Activated T-cell treated with anti-CD3 and anti-CD28 coated beads, Interleukin-2, amount 50 U/mL, for 24 hours (primary cell): Measurements from ENCODE around the gene PARVG.
A peak's percentile ranks its signal among the peaks of the same experiment; 100 is the strongest.

Source experiments
- DNase-seq: peaks from one replicate; pipeline ENCODE4 v3.0.0-alpha.2; 2020
- H3K27ac Mint-ChIP-seq: 2 replicates; pipeline ENCODE4 v1.8.0; 2020; ENCODE audit warnings: mild to moderate bottlenecking, mixed read lengths
- H3K27me3 Mint-ChIP-seq: 2 replicates; pipeline ENCODE4 v1.8.0; 2020; ENCODE audit warnings: mixed read lengths
- H3K36me3 Mint-ChIP-seq: 2 replicates; pipeline ENCODE4 v1.8.0; 2020; ENCODE audit warnings: low read depth, mixed read lengths
- H3K4me1 Mint-ChIP-seq: 2 replicates; pipeline ENCODE4 v1.8.0; 2020; ENCODE audit warnings: low read depth, mixed read lengths
- H3K4me3 Mint-ChIP-seq: 2 replicates; pipeline ENCODE4 v1.8.0; 2020; ENCODE audit warnings: mild to moderate bottlenecking, moderate library complexity, mixed read lengths
- H3K9me3 Mint-ChIP-seq: 2 replicates; pipeline ENCODE4 v1.8.0; 2020; ENCODE audit warnings: mixed read lengths

The PARVG gene

GRCh38 chr22:44181033-44181911 is 547 bp downstream of the PARVG start:
- Mint-ChIP-seq H3K4me1 (peaks cover 33% of the 10 kb centered on the region), H3K27ac (peak overlapping the region; percentile 96), H3K27me3 (no peaks in the 10 kb centered on the region), H3K4me3 (peak overlapping the region; percentile 90), H3K9me3 (no peaks in the 10 kb centered on the region), H3K36me3 (peaks cover 35% of the 10 kb centered on the region)
- peak; percentile 75 for DNase-seq

- H3K27me3 Mint-ChIP-seq = no peaks in the 10 kb centered on the region
- DNase-seq = no peak
- no peaks in the 10 kb centered on the region for H3K9me3 Mint-ChIP-seq
- peak overlapping the region; percentile 96 for H3K27ac Mint-ChIP-seq
- peak overlapping the region; percentile 90 for H3K4me3 Mint-ChIP-seq
- peaks cover 37% of the 10 kb centered on the region for H3K36me3 Mint-ChIP-seq
- peaks cover 33% of the 10 kb centered on the region for H3K4me1 Mint-ChIP-seq
Observed at GRCh38 chr22:44181912-44182587, 1.3 kb downstream of the PARVG start.

GRCh38 chr22:44182588-44183286 is 2.0 kb downstream of the PARVG start:
- peak; percentile 66 for DNase-seq
- H3K9me3 Mint-ChIP-seq = no peaks in the 10 kb centered on the region
- peak overlapping the region; percentile 96 for H3K27ac Mint-ChIP-seq
- peak overlapping the region; percentile 90 for H3K4me3 Mint-ChIP-seq
- peaks cover 37% of the 10 kb centered on the region for H3K36me3 Mint-ChIP-seq
- H3K4me1 Mint-ChIP-seq = peaks cover 33% of the 10 kb centered on the region
- no peaks in the 10 kb centered on the region for H3K27me3 Mint-ChIP-seq

GRCh38 chr22:44183287-44183588 is 2.5 kb downstream of the PARVG start:
- H3K4me1 Mint-ChIP-seq = peaks cover 33% of the 10 kb centered on the region
- H3K27ac Mint-ChIP-seq = peak overlapping the region; percentile 96
- peak overlapping the region; percentile 90 for H3K4me3 Mint-ChIP-seq

GRCh38 chr22:44184006-44184405 is 3.3 kb downstream of the PARVG start:
- Mint-ChIP-seq H3K4me3 (no peak overlapping the region), H3K9me3 (no peaks in the 10 kb centered on the region), H3K36me3 (peaks cover 37% of the 10 kb centered on the region), H3K27me3 (no peaks in the 10 kb centered on the region), H3K4me1 (peaks cover 33% of the 10 kb centered on the region), H3K27ac (peak overlapping the region; percentile 50)
- no peak for DNase-seq

More at GRCh38 chr22:44183287-44183588, 2.5 kb downstream of the PARVG start:
- no peak for DNase-seq
- H3K36me3 Mint-ChIP-seq = peaks cover 37% of the 10 kb centered on the region
- no peaks in the 10 kb centered on the region for H3K27me3 Mint-ChIP-seq
- no peaks in the 10 kb centered on the region for H3K9me3 Mint-ChIP-seq

GRCh38 chr22:44185237-44186120 is 4.8 kb downstream of the PARVG start:
- Mint-ChIP-seq H3K4me3 (no peak overlapping the region), H3K27me3 (no peaks in the 10 kb centered on the region), H3K27ac (peak overlapping the region; percentile 44), H3K9me3 (no peaks in the 10 kb centered on the region), H3K36me3 (peaks cover 37% of the 10 kb centered on the region), H3K4me1 (peaks cover 31% of the 10 kb centered on the region)
- DNase-seq = no peak

GRCh38 chr22:44186121-44186510 is 5.4 kb downstream of the PARVG start:
- peaks cover 35% of the 10 kb centered on the region for H3K36me3 Mint-ChIP-seq
- H3K4me1 Mint-ChIP-seq = peaks cover 30% of the 10 kb centered on the region
- H3K27me3 Mint-ChIP-seq = no peaks in the 10 kb centered on the region
- DNase-seq = no peak
- no peak overlapping the region for H3K27ac Mint-ChIP-seq
- no peaks in the 10 kb centered on the region for H3K9me3 Mint-ChIP-seq
- H3K4me3 Mint-ChIP-seq = no peak overlapping the region

GRCh38 chr22:44186737-44187136 is 6.0 kb downstream of the PARVG start:
- H3K4me3 Mint-ChIP-seq = no peak overlapping the region
- peaks cover 35% of the 10 kb centered on the region for H3K36me3 Mint-ChIP-seq
- H3K27ac Mint-ChIP-seq = no peak overlapping the region
- no peaks in the 10 kb centered on the region for H3K9me3 Mint-ChIP-seq
- no peaks in the 10 kb centered on the region for H3K27me3 Mint-ChIP-seq
- no peak for DNase-seq
- peaks cover 36% of the 10 kb centered on the region for H3K4me1 Mint-ChIP-seq

- H3K4me1 Mint-ChIP-seq = peaks cover 36% of the 10 kb centered on the region
- H3K9me3 Mint-ChIP-seq = no peaks in the 10 kb centered on the region
- DNase-seq = no peak
- no peaks in the 10 kb centered on the region for H3K27me3 Mint-ChIP-seq
- no peak overlapping the region for H3K4me3 Mint-ChIP-seq
- peaks cover 32% of the 10 kb centered on the region for H3K36me3 Mint-ChIP-seq
- H3K27ac Mint-ChIP-seq = no peak overlapping the region
Observed at GRCh38 chr22:44187652-44188230, 7.0 kb downstream of the PARVG start.

- Mint-ChIP-seq H3K4me1 (peaks cover 38% of the 10 kb centered on the region), H3K27ac (no peak overlapping the region), H3K4me3 (no peak overlapping the region), H3K9me3 (no peaks in the 10 kb centered on the region), H3K27me3 (no peaks in the 10 kb centered on the region), H3K36me3 (peaks cover 36% of the 10 kb centered on the region)
- no peak for DNase-seq
Observed at GRCh38 chr22:44188316-44188715, 7.6 kb downstream of the PARVG start.

GRCh38 chr22:44188986-44189630 is 8.4 kb downstream of the PARVG start:
- Mint-ChIP-seq H3K27ac (no peak overlapping the region), H3K4me1 (peaks cover 40% of the 10 kb centered on the region), H3K9me3 (no peaks in the 10 kb centered on the region), H3K4me3 (no peak overlapping the region), H3K27me3 (no peaks in the 10 kb centered on the region), H3K36me3 (peaks cover 36% of the 10 kb centered on the region)
- no peak for DNase-seq

- no peak overlapping the region for H3K4me3 Mint-ChIP-seq
- DNase-seq = no peak
- peaks cover 38% of the 10 kb centered on the region for H3K36me3 Mint-ChIP-seq
- H3K27ac Mint-ChIP-seq = peak overlapping the region; percentile 71
- no peaks in the 10 kb centered on the region for H3K27me3 Mint-ChIP-seq
- H3K4me1 Mint-ChIP-seq = peaks cover 43% of the 10 kb centered on the region
- H3K9me3 Mint-ChIP-seq = no peaks in the 10 kb centered on the region
Observed at GRCh38 chr22:44190381-44190976, 9.8 kb downstream of the PARVG start.

GRCh38 chr22:44191036-44191454 is 10.3 kb downstream of the PARVG start:
- H3K27ac Mint-ChIP-seq = no peak overlapping the region
- DNase-seq = peak; percentile 55
- H3K27me3 Mint-ChIP-seq = no peaks in the 10 kb centered on the region
- no peaks in the 10 kb centered on the region for H3K9me3 Mint-ChIP-seq
- no peak overlapping the region for H3K4me3 Mint-ChIP-seq
- H3K36me3 Mint-ChIP-seq = peaks cover 40% of the 10 kb centered on the region
- peaks cover 43% of the 10 kb centered on the region for H3K4me1 Mint-ChIP-seq
